ENCODE data around the gene PPIP5K2.

GRCh38 chr5:103178167-103178566 is 58.1 kb downstream of the PPIP5K2 start:
- TF ChIP-seq CTCF (IDR thresholded peaks at IDR 0.05) = no peak
- no peak for TF ChIP-seq POLR2A (IDR thresholded peaks at IDR 0.05)
